Spleen (tissue), 11 donors: ENCODE measurements around the gene RIPK1. TPM values are rescaled to one million over a fixed set of nuclear protein-coding genes. Genes with fewer than 3 reads are reported as not detected.
"Not testable (repeated sequence)": the region's sequence is repeated elsewhere in the genome, so short reads cannot be mapped to it uniquely, and the experiment has no call there.

Experiments used
- DNase-seq: peaks from one replicate; pipeline ENCODE4 v3.0.0-alpha.2; 2020
- H3K27ac ChIP-seq, 8 donors: fragments of 200-600 bp; sonication (generic) in 7 of 8; 1 replicate in 4 of 8; 2 replicates in 4 of 8; pipeline versions ENCODE4 v1.5.0 to v1.8.0; 2016 to 2021; ENCODE audit warnings: inconsistent platforms in 4 of 8, mild to moderate bottlenecking in 4 of 8, moderate library complexity in 1 of 8
- H3K27me3 ChIP-seq, 7 donors: fragments of 200-600 bp; sonication (generic) in 6 of 7; replicated peaks in 1 of 7; 1 replicate in 4 of 7; 2 replicates in 3 of 7; pipeline versions ENCODE4 v1.5.0 to v1.8.0; 2016 to 2021; ENCODE audit warnings: inconsistent platforms in 3 of 7, mild to moderate bottlenecking in 1 of 7
- H3K36me3 ChIP-seq, 6 donors: fragments of 200-600 bp; sonication (generic) in 5 of 6; 1 replicate in 4 of 6; 2 replicates in 2 of 6; pipeline versions ENCODE4 v1.5.0 to v1.8.0; 2016 to 2021; ENCODE audit warnings: inconsistent platforms in 2 of 6
- H3K4me1 ChIP-seq, 6 donors: fragments of 200-600 bp; sonication (generic) in 5 of 6; 1 replicate in 3 of 6; 2 replicates in 3 of 6; pipeline versions ENCODE4 v1.5.0 to v1.8.0; 2016 to 2021; ENCODE audit warnings: inconsistent platforms in 3 of 6
- H3K4me3 ChIP-seq, 8 donors: fragments of 200-600 bp; sonication (generic) in 7 of 8; 1 replicate in 4 of 8; 2 replicates in 4 of 8; pipeline versions ENCODE4 v1.5.0 to v1.8.0; 2016 to 2021; ENCODE audit warnings: inconsistent platforms in 4 of 8, mild to moderate bottlenecking in 4 of 8, moderate library complexity in 2 of 8
- H3K9me3 ChIP-seq, 8 donors: fragments of 200-600 bp; sonication (generic) in 7 of 8; 1 replicate in 4 of 8; 2 replicates in 4 of 8; pipeline versions ENCODE4 v1.5.0 to v1.8.0; 2016 to 2021; ENCODE audit warnings: inconsistent platforms in 4 of 8
- CTCF ChIP-seq, 11 experiments: fragments of 200-600 bp in 7 of 11; fragments of 450-650 bp in 4 of 11; sonication (generic) in 4 of 11; IDR thresholded peaks in 8 of 11; conservative IDR thresholded peaks in 3 of 11; 1 replicate in 7 of 11; 2 replicates in 4 of 11; pipeline versions ENCODE4 v1.4.0 to v1.8.0; 2016 to 2021; ENCODE audit warnings: antibody characterized with exemption in 11 of 11, inconsistent platforms in 4 of 11, mild to moderate bottlenecking in 1 of 11
- POLR2A ChIP-seq, 3 donors: fragments of 450-650 bp; IDR thresholded peaks; one replicate each; pipeline ENCODE4 v1.5.1; 2017; ENCODE audit warnings: antibody characterized with exemption in 3 of 3, mild to moderate bottlenecking in 1 of 3
- POLR2AphosphoS5 ChIP-seq, 3 donors: sonication (generic); formaldehyde crosslinking; IDR thresholded peaks; one replicate each; pipeline ENCODE4 v1.5.1; 2017; ENCODE audit warnings: antibody characterized with exemption in 3 of 3
- WGBS, 5 donors: extraction: QIAGEN DNeasy Blood & Tissue Kit in 3 of 5; methylation state at CpG; one replicate each; pipeline versions ENCODE4 v1.1.5 to v1.1.7; 2013 to 2018; 5-methylcytosine and 5-hydroxymethylcytosine counted together
- intact Hi-C: fragments of 100-400 bp; cut with DNase I; formaldehyde crosslinking; loops from one replicate; pipeline ENCODE4 v1.15.0; 2023; ENCODE audit warnings: low total_unique reads
- polyA plus RNA-seq, 3 donors: library from polyadenylated mRNA; stranded (reverse); fragments of 200-250 nt; gene quantifications; one replicate each; pipeline ENCODE4 v1.2.1, GENCODE V29; 2013
- total RNA-seq, 7 donors: library from RNA; depleted of rRNA in 3 of 7; stranded (reverse); fragments of >200 nt in 3 of 7; fragmentation: NEBNext Ultra II Directional in 4 of 7; extraction: Animal tissue kit (Norgen Biotek cat#: 25700) in 4 of 7; gene quantifications; one replicate each; pipeline versions ENCODE4 v1.1.0 to v1.2.1, GENCODE V29; 2016 to 2021
- donor health status: healthy with polysubstance abuse.
- donor health status: DM: no; HTN: no; CAD: no; lungs with moderate emphysema.
- donor health status: DM: no; HTN: no; CAD: no.
- donor health status: Bipolar disorder and iron deficiency.
- donor health status: healthy.
- donor health status: DM: no; HTN: no; CAD: no.
- donor health status: DM: yes; HTN: yes; CAD: no.

Gene RIPK1
- total and polyA plus RNA-seq, 10 donors, result 8.7 to 37.1 (median 27.1) TPM

GRCh38 chr6:3041606-3042005 lies 26.7 kb upstream of the RIPK1 start:
- TF ChIP-seq CTCF (IDR thresholded peaks at IDR 0.05 in 8 of 11, conservative IDR thresholded peaks at IDR 0.05 in 3 of 11) (no peak), POLR2A (IDR thresholded peaks at IDR 0.05) (no peak), POLR2AphosphoS5 (IDR thresholded peaks at IDR 0.05) (no peak)
- 48 to 75% (median 64%) methylated on average over 2 of the region's 2 CpGs for whole genome bisulfite sequencing, 5 donors
- DNase-seq, result no peak
- H3K36me3 ChIP-seq, result no peaks in the 10 kb centered on the region
- intact Hi-C loops, result no loop called here
- H3K4me3 ChIP-seq, result no peak overlapping the region
- H3K4me1 ChIP-seq, result peaks cover 0 to 11% (median 1%) of the 10 kb centered on the region in 6 donors
- H3K27me3 ChIP-seq, result no peaks in the 10 kb centered on the region
- H3K27ac ChIP-seq, result no peak overlapping the region
- no peaks in the 10 kb centered on the region for H3K9me3 ChIP-seq

DNA sequence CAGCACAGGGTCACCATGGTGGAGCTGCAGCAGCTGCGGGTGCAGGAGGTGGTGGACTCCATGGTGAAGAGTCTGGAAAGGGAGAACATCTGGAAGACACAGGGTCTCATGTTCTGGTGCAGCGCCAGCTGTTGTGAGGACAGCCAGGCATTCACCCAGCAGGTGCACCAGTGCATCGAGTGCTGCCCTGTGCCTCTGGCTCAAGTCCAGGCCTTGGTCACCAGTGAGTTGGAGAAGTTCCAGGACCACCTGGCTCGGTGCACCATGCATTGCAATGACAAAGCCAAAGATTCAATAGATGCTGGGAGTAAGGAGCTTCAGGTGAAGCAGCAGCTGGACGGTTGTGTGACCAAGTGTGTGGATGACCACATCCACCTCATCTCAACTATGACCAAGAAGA lies 22.9 kb upstream of the RIPK1 start:
- DNase-seq, result no peak

GRCh38 chr6:3045777-3046176 lies 22.5 kb upstream of the RIPK1 start:
- no peak overlapping the region for H3K27ac ChIP-seq
- no peak overlapping the region for H3K4me3 ChIP-seq
- 16 to 39% (median 28%) methylated on average over 1 of the region's 1 CpG for WGBS, 5 donors
- no peaks in the 10 kb centered on the region for H3K9me3 ChIP-seq
- H3K4me1 ChIP-seq, result no peaks in the 10 kb centered on the region
- TF ChIP-seq POLR2A (IDR thresholded peaks at IDR 0.05), result no peak
- TF ChIP-seq POLR2AphosphoS5 (IDR thresholded peaks at IDR 0.05), result no peak
- TF ChIP-seq CTCF (IDR thresholded peaks at IDR 0.05 in 8 of 11, conservative IDR thresholded peaks at IDR 0.05 in 3 of 11), result no peak
- intact Hi-C loops, result no loop called here
- H3K36me3 ChIP-seq, result no peaks in the 10 kb centered on the region
- DNase-seq, result no peak
- peaks cover 0 to 12% (median 0%) of the 10 kb centered on the region in 7 donors for H3K27me3 ChIP-seq

More for the DNA sequence above, 22.9 kb upstream of the RIPK1 start:
- TF ChIP-seq POLR2A (IDR thresholded peaks at IDR 0.05), result no peak
- TF ChIP-seq CTCF (IDR thresholded peaks at IDR 0.05 in 8 of 11, conservative IDR thresholded peaks at IDR 0.05 in 3 of 11), result no peak
- TF ChIP-seq POLR2AphosphoS5 (IDR thresholded peaks at IDR 0.05), result no peak
- Histone ChIP-seq H3K4me1 (no peaks in the 10 kb centered on the region), H3K27me3 (peaks cover 0 to 12% (median 0%) of the 10 kb centered on the region in 7 donors), H3K36me3 (no peaks in the 10 kb centered on the region), H3K9me3 (no peaks in the 10 kb centered on the region), H3K4me3 (no peak overlapping the region), H3K27ac (no peak overlapping the region)
- intact Hi-C loops, result no loop called here
- 72 to 77% (median 74%) methylated on average over 5 of the region's 5 CpGs for WGBS, 5 donors

GRCh38 chr6:3046295-3046694 lies 22.0 kb upstream of the RIPK1 start:
- Histone ChIP-seq H3K9me3 (no peaks in the 10 kb centered on the region), H3K27me3 (peaks cover 0 to 12% (median 0%) of the 10 kb centered on the region in 7 donors), H3K4me3 (no peak overlapping the region), H3K4me1 (no peaks in the 10 kb centered on the region), H3K27ac (no peak overlapping the region), H3K36me3 (no peaks in the 10 kb centered on the region)
- TF ChIP-seq POLR2AphosphoS5 (IDR thresholded peaks at IDR 0.05) (no peak), POLR2A (IDR thresholded peaks at IDR 0.05) (no peak), CTCF (IDR thresholded peaks at IDR 0.05 in 8 of 11, conservative IDR thresholded peaks at IDR 0.05 in 3 of 11) (no peak)
- WGBS, 5 donors, result 76 to 85% (median 80%) methylated on average over 3 of the region's 3 CpGs
- intact Hi-C loops, result no loop called here
- no peak for DNase-seq

- DNase-seq, H3K36me3 ChIP-seq, H3K4me1 ChIP-seq, H3K4me3 ChIP-seq, intact Hi-C loops, H3K27ac ChIP-seq, H3K9me3 ChIP-seq: not testable (repeated sequence)
- peaks cover 0 to 12% (median 0%) of the 10 kb centered on the region in 7 donors for H3K27me3 ChIP-seq
- WGBS, 5 donors, result 84 to 99% (median 97%) methylated on average over 4 of the region's 4 CpGs
Observed at GRCh38 chr6:3048009-3048408, 20.3 kb upstream of the RIPK1 start.
